ENCODE data around the gene SIPA1L3.

The SIPA1L3 gene

DNA sequence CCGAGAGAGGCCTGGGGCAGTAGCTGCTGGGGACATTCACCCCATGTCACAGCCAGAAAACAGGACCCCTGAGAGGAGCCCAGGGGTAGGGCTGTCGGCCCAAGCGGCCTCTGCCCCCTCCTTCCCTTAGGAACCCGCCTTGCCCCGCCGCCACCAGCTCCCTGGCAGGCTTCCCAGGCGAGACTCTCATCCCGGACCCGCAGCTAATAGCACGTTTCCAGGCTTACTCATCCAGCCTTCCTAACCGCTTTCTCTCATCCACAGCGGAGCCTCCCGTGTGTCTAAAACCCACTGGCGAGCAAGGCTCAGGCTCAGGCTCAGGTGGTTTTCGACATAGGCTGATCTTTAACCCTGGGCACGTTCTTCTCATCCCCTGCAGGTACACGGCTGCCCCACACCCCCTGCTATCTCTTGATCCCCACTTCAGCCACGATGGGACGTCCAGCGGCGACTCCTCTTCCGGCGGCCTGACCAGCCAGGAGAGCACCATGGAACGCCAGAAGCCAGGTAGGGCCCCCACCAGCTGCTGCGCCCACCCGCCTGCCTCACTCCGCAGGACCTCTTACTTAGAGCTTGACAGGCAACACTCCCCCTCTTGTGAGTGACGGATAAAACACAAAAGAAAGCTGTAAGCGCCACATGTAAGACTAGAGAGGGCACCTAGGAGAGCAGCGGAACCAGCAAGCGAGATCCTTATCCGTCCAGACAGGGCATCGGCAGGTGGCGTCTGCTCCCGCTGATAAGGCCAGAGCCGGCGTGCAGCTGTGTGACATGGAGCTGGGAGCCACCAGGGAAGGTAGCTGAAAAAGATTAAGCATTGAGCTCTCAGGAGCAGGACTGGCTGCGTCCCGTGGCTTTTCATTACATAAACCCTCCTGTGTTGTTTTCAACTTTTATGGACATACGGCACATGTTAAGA lies 245.7 kb downstream of the SIPA1L3 start:
- DNase-seq (ENCODE audit: low read depth in 2 of 2): no peak

DNA sequence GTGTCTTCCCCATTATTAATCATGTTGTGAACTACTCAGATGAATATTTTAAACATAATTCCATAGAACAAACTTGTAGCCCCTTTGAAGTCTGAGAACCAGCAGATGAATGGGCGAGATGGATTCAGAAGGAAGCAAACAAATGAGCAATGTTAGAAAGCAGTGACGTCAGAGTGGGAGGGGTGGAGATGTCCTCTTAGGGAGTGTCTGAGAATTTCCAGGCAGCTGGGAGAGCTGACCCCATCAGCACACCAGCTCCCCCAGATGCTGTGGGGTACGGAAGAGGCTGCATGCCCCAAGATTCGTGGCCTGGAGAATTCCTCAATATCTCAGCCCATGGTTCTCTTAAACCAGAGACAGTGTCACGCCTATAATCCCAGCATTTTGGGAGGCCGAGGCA lies 248.4 kb downstream of the SIPA1L3 start:
- no peak for DNase-seq (ENCODE audit: low read depth in 2 of 2)

DNA sequence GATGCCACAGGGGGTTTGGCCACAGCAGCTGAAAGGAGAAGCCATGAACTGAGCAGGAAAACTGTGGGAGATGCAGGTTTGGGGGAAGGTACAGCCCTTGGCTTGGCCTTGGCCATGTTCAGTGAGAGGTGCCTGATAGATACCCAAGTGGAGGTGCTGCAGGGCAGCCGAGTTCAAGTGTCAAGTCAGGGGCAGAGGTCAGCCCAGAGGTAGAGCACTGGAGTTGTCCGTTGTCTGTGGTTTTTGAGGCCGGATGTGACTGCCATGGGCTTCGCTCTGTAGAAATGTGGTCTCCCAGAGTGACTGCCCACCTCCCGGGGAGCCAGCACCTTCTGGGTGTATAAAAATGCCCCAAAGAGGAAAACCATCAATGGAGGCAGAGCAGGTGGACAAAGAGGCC lies 251.7 kb downstream of the SIPA1L3 start:
- DNase-seq (ENCODE audit: low read depth in 2 of 2): no peak

DNA sequence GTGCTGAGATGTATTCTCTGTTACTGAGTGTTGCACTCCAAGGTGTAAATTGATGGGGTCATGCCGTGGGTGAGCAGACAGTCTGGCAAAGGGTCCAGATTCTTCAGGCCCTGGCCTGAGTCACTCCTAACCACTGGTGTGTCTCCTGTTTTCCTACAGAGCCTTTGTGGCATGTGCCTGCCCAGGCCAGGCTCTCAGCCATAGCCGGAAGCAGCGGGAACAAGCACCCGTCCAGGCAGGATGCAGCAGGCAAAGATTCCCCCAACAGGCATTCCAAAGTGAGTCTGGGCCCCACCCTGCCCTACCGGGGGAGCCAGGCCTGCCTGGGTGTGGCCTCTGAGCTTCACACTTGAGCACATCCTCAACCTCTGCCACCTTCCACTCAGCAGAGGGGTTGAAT lies 255.1 kb downstream of the SIPA1L3 start:
- DNase-seq (ENCODE audit: low read depth in 2 of 2): no peak

DNA sequence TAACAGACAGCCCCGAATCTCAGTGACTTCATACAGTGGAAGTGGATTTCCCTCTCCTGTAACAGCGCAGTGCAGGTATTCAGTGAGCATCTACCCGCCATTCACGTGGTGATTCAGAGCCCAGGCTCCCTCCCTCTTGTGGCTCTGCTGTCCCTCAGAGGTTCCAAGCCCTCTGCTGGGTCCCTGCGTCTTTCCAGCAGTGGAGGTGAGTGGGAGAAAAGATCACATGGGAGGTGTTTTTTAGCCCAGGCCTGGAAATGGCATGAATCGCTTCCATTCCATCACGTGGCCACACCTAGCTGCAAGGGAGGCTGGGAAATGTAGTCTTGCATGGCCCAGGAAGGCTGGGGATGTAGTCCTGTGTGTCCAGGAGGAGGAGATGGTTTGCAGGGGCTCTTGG lies 255.6 kb downstream of the SIPA1L3 start:
- DNase-seq (ENCODE audit: low read depth in 2 of 2): no peak

DNA sequence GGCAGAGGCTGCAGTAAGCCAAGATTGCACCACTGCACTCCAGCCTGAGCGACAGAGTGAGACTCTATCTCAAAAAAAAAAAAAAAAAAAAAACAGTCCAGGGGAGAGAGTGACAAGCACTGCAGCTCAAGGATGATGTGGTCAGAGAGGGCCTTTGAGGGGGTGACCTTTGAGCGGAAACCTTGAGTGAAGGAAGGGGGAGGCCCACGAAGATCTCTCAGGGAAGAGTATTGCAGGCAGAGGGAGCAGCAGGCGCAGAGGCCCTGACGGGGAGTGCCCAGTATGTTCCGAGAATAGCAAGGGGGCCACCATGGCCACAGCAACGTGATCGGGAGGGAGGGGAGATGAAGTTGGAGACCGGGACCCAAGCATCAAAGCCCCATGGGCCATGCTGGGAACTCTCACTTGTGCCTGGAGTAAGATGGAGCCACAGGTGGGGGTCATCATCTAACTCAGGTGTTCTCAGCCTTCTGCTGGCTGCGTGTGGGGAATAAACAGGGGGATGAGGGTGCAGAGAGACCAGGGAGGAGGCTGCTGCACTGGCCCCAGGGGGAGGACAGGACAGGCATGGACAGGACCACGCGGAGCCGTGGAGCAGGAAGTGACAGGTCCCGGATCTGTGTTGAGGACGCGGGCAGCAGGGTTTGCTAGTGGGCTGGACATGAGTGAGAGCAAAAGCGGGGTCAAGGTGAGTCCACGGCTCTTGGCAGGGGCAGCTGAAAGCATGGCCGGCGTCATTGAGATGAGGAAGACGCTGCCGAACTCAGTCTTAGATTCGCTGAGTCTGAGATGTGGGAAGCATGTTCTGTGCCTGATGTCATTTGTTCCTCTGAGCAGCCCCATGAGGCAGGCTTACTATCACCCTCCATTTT lies 256.6 kb downstream of the SIPA1L3 start:
- no peak for DNase-seq (ENCODE audit: low read depth in 2 of 2)

DNA sequence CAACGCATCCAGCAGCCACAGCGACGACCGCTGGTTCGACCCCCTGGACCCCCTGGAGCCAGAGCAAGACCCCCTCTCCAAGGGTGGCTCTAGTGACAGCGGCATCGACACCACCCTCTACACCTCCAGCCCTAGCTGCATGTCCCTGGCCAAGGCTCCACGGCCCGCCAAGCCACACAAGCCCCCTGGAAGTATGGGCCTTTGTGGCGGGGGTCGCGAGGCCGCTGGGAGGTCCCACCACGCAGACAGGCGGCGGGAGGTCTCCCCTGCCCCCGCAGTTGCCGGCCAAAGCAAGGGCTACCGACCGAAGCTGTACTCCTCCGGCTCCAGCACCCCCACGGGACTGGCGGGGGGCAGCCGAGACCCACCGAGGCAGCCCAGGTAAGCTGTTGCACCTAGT lies 257.5 kb downstream of the SIPA1L3 start:
- DNase-seq (ENCODE audit: low read depth in 2 of 2): no peak

DNA sequence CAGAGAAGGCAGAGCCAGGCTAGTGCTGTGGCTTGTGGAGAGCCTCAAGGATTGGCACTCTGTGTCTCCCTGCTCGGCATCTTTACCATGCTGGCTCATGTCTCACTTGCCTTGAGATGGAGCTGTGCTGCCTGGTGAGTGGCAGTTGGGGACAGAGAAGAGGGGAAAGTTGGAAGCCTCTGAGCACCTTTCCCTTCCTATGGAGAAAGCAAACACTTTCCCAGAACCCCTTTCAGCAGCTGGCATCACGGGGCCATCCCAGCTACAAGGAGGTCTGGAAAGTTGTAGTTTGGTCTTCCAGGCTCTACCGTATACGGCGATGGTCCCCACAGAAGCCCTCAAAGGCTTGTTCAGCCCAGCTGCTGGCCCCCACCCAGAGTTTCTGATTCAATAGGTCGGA lies 258.3 kb downstream of the SIPA1L3 start:
- no peak for DNase-seq (ENCODE audit: low read depth in 2 of 2)

DNA sequence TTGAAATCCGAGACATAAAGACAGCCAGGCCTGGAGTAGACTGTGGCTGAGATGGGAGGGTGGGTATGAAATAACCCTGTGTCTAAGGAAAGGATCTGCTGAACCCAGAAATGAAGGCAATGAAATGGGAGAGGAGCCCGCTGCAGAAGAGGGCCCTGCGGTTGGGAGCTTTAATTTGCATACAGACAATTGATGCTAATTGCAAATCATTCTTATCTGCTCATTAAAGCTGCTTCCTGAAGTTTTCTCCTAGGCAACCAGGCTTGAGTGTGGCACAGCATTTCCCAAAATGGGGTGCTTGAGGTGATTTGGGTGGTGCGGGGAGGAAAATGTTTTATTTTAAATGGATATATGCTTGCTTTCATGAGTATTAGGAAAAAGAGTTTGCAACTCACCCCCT lies 261.6 kb downstream of the SIPA1L3 start:
- no peak for DNase-seq (ENCODE audit: low read depth in 2 of 2)

DNA sequence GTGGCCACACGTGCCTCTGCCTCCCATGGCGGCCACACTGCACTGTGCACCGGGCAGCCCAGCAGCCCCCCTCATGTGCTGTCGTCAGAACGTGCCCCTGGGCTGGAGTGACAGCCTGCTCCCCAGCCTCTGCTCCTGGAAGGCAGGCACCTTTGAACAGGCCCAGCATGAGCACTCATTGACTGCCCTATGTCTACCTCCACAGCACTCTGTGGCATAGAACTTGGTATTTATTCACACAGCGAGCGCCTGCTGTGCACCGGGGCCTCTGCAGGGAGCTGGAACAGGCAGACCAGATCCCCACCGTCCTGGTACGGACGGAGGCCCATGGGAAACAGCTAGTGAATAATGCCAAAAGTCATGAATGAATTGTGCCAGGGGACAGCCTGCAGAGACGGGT lies 263.3 kb downstream of the SIPA1L3 start:
- no peak for DNase-seq (ENCODE audit: low read depth in 2 of 2)

DNA sequence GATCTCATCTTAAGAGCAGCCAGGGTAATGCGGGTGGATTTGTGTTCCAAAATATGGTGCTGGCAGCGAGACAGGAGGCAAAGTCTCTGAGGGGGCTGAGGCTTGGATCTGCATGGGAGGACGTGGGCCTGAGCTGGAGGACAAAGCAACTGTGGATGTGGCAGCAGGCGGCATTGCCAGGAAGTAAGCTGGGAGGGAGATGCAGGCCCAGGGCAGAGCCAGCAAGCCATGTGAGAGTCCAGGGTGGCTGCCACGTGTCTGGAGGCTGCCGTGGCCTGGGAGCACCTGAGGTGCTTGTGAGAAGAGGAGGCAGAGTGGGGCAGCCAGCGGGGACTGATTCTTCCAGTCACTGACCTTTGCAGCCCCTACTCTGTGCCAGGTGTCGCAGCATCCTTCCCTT lies 265.0 kb downstream of the SIPA1L3 start:
- no peak for DNase-seq (ENCODE audit: low read depth in 2 of 2)

DNA sequence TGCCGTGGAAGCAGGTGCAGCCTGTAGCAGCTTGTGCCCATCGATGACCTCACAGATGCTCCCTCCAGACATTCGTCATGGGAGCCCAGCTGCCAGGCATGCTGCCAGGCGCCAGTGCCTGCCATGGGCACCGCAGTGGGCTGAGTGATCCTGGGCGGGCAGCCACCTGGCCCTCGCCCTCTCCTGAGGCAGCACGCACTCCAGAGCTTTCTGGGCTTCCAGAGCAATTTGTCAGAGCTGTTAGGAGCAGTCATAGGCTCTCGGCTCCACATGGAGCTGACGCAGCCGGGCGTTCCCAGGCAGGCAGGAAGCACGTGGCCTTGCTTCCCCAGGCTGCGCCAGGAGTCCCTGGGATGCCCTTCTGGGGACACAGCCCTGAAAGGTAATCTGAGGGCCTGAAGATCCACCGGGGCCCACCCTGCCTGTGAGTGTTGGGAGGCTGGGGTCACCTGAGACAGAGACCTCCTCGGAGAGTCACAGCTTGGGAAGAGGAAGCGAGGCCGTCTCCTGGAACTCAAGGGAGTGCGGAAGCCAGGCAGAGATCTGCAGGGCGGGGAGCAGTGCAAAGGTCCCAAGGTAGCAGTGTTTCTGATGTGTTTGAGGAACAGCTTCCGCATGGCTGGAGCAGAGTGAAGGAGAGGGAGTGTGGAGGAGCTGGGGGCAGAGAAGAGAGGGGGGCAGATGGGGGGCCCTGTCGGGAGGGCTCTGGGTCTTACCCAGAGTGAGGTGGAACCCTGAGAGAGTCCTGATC lies 266.5 kb downstream of the SIPA1L3 start:
- DNase-seq (ENCODE audit: low read depth in 2 of 2): no peak

DNA sequence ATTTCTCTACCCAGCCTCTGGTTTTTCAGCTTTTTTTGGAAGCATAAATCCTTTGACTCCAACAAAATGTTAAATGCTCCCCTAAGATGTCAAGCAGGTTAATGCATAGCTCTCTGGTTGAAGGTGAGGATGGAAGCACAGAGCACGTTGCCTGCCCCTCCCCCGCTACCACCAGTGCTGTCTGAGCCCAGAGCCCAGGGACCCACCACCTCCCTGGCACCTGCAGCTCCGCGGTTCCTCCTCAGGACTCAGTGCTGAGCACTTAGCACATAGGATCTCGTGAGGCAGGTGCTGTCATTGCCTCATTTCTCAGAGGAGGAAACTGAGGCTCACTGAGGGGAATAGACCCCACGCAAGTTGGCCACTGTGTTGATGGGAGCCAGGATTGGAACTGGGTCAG lies 268.4 kb downstream of the SIPA1L3 start:
- no peak for DNase-seq (ENCODE audit: low read depth in 2 of 2)

DNA sequence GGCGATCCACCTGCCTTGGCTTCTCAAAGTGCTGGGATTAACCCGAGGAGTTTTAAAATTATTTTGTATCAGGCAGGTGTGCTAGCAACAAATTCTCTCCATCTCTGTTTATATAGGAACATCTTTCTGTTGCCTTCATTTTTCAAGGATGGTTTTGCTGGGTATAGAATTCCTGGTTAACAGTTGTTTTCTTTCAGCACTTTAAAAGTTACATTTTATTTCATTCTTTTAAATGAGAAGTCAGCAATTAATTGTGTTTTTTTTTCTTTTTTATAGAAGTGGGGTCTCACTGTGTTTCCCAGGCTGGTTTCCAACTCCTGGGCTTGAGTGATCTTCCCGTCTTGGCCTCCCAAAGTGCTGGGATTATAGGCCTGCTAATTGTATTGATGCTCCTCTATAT lies 273.1 kb downstream of the SIPA1L3 start:
- no peak for DNase-seq (ENCODE audit: low read depth in 2 of 2)

DNA sequence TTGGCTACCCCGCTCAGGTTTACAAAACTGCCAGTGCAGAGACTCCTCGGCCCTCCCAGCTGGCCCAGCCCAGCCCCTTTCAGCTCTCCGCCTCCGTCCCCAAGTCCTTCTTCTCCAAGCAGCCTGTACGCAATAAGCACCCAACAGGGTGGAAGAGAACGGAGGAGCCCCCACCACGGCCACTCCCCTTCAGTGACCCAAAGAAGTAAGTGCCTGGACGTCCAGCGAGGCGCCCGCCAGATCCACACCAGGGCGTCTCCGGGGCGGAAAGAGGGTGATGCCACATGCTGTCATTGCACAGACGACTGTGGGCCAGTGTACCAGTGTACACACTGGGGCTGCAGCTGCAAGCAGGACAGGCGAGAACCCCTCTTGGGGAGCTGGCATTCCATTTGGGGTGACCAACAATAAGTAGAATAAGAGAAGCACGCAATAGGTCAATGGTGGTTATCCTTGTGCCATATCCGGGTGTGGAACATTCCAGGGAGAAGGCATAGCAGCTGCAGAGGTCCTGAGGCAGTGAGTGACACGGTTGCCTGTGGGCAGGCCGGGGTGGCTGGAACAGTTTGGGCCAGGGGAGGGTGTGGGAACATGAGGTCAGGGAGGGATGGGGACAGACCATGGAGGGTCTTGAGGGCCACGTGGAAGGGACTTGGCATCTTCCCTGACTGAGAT lies 275.7 kb downstream of the SIPA1L3 start:
- no peak for DNase-seq (ENCODE audit: low read depth in 2 of 2)

DNA sequence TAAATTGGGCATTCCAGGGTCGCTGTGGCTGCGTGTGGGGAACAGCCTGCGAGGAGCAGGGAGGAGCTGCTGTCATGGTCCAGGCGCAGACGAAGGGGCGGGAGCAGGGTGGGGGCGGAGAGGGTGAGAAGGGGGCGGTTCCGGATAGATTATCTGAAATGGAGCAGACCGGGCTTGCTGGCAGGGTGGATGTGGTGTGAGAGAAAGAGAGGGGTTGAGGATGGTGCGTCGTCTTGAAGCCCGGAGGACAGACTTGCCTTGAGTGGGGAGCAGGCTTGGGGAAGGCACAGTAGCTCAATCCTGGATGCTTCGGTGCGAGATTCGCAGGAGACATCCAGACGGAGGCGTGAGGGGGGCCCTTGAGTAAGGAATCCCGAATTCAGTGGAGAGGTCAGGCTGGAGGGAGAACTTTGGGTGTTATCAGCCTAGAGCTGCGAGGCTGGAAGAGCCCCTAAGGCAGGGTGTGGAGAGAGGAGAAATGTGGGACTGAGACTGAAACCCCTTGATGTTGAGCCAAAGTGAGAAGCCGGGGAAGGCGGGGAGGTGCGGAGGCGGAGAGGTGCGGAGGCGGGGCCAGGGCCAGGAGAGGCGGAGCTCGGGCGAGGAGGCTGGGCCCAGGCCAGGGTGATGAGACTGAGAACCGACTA lies 276.4 kb downstream of the SIPA1L3 start:
- DNase-seq (ENCODE audit: low read depth in 2 of 2): no peak

DNA sequence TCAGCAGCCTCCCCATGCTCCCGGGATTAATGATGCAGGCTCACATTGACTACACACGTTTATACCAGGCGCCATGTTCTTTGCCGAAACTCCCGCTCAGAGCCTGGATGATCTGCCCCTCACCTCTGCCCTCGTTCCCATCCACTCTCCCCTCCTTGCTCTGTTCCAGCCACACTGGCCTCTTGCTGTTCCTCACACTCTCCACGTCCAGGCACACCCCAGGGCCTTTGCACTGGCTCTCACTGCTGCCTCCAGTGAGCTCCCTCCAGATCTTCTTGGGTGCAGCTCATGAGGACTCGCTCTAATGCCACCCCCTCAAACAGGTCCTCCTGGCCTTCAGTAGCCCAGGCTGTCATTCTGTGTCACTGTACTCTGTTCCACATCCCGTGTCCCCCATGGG lies 277.8 kb downstream of the SIPA1L3 start:
- no peak for DNase-seq (ENCODE audit: low read depth in 2 of 2)

DNA sequence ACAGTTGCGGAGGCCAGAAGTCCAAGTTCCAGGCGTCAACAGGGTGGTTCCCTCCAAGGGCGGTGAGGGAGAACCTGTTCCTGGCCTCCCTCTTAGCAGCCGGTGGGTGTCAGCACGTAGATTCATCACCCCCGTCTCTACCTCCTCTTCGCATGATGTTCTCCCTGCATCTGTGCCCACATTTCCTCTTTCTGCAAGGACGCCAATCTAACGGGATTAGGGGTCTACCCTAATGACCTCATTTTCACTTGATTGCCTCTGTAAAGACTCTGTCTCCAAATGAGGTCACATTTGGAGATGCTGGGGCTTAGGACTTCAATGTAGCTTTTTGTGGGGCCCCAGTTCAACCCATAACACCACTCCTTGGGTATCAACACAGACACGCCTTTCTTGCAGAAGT lies 278.6 kb downstream of the SIPA1L3 start:
- no peak for DNase-seq (ENCODE audit: low read depth in 2 of 2)

DNA sequence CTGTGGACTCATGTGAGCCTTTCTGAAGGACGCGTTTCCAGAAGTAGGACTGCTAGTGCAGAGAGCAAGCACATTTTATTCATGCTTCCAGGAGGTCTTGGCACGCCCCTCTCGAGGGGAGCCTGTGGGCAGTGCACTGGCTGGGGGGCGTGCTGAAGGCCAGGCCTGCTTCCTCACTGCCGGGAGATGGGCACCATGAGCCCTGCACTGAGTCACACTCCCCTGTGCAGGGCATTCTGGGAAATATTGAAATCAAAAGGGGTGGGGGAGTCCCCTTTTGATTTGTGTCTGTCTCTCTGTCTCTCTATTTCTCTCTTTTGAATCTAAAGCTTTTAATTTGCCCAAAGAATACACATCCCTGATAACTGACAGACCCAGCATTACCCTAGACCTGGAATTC lies 283.1 kb downstream of the SIPA1L3 start:
- no peak for DNase-seq (ENCODE audit: low read depth in 2 of 2)

DNA sequence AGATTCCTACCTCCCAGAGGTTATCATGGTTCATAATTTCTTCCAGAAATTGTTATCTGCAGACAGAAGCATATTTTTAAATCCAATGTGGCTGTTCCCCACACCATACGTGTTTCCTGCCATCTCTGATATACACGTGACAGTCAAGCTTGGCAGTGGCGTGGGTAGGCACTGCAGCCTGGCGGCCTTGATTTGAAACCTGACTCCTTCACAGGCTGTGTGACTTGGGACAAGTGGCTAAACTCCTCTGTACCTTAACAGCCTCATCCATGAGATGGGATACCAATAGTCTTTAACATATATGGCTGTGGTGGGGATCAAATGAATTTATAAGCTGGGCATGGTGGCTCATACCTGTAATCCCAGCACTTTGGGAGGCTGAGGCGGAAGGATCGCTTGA lies 283.8 kb downstream of the SIPA1L3 start:
- no peak for DNase-seq (ENCODE audit: low read depth in 2 of 2)

DNA sequence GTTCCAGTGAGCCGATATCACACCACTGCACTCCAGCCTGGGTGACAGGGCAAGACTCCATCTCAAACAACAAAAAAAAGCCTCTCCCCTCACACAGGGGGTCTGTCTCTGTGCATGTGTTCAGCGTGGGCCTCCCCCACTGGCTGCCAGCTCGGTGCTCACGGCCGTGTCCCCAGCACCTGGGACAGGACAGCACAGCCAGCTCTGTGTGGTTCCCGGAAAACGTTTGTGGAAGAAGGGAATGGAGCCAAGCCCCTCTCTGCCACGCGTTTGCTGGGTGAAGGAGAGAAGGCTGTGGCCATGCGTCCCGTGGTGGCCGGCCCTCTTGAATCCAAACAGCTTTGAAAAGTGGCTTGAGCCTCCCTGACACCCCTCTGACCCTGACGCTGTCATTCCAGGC lies 284.7 kb downstream of the SIPA1L3 start:
- no peak for DNase-seq (ENCODE audit: low read depth in 2 of 2)
